G401.6 (cell line): Measurements from ENCODE around the gene TBCK.
"Not testable (repeated sequence)": the region's sequence is repeated elsewhere in the genome, so short reads cannot be mapped to it uniquely, and the experiment has no call there.

Experiments used
- FAIRE-seq: peaks from 2 replicates; lab custom pipeline; 2012; peaks lifted over from hg19 to GRCh38; lab: Jason Lieb, UNC

The TBCK gene

GRCh38 chr4:106321168-106321567 is 5.2 kb upstream of the TBCK start:
- not testable (repeated sequence) for FAIRE-seq

DNA sequence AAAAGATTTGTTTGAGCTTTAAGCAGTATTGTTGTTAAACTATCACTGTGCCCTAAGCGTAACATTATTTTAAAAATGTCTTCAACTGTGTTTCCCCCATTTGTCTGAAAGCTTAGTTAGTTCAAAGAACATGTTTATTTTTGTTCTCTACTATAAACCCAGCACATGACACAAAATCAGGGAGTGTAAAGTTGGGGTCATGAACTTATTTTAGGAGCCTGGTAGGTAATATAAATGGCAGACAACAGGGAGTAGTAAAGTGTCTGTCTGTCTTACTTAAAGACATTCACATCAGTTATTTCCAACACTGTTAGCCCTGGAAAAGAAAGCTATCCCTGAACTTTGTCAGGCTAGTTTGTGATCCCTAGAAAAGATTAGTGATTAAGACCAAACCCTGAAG is 4.2 kb upstream of the TBCK start:
- no peak for FAIRE-seq

DNA sequence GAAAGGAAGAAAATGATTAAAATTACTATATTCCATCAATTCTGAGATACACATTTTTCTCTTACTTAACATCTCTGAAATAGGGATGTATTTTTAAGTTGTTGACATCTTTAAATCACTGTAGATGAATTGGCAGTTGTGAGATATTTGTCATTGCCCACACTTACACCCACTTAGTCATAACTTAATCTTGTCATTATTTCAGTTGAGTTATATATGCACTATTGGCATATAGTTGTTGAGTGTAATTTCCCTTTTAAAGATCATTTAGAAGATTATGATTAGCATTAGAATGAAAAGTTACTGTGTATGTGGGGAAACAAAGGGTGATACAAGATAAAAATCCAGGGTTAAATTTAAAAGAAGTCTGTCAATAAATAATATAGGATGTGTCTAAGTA is 2.5 kb upstream of the TBCK start:
- no peak for FAIRE-seq

DNA sequence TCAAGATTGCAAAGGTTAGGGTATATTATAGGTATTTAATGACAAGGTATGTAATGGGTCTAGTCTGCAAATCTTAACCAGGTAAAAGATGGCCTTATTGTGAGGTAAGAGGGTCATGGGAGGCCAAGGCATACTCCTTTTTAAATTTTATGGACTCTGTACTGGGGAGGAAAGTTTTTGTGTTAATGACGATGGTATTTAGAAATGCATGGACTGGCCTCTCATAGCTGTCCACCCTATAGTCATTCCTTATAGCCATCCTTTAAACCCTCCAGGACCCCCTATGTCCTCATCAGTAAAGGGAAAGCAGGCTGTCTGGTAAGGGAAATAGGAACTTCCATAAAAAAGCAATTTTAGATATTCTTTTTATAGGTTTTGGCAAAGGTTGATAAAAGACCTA is 1.8 kb upstream of the TBCK start:
- no peak for FAIRE-seq

GRCh38 chr4:106316773-106317409 is 882 bp upstream of the TBCK start:
- no peak for FAIRE-seq

DNA sequence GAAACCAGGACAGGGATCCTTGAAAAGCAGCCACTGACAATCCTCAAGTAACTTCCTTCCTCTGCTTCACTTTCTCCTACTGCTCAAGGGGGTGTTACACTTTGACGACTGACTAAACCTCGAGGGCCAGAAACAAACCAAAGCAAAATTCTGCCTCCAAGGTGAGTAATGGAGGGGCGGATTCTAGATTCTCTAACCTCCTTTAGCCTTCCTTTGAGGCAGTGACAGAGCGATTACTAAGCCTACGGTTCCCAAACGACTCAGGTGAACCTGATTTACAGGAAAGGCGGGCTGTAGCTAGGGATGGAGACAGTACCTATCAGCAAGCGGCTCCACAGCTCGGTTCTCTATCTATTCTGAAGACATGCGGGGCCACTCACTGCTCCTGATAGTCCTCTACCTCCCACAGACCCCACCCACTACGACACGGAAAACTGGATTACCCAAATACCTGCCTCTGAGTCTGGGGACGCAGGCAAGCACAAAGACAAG is 487 bp downstream of the TBCK start:
- FAIRE-seq: no peak

- FAIRE-seq: no peak
Measured at GRCh38 chr4:106314960-106315359, 1.0 kb downstream of the TBCK start.

DNA sequence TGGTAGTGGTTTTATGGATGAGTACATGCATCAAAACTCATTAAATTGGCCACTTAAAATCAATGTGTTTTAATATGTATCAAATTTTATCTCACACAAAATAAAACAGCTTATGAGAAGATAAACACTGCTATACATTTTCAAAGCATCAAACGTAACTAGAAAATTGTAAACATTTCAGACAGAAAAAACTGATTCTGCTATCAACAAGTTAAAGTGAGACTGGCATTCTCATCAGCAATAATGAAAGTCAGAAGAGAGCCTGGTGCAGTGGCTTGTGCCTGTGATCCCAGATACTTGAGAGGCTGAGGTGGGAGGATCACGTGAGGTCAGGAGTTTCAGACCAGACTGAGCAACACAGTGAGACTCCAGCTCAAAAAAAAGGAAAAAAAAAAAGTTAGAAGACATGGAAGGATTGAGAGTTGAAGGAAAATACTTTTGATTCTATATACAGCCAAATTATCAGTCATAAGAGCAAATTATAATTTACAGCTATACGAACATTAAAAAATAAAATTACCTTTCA is 2.9 kb downstream of the TBCK start:
- FAIRE-seq: no peak

GRCh38 chr4:106312377-106312776 is 3.6 kb downstream of the TBCK start:
- no peak for FAIRE-seq

- no peak for FAIRE-seq
Measured at GRCh38 chr4:106306561-106306960, 9.4 kb downstream of the TBCK start.

DNA sequence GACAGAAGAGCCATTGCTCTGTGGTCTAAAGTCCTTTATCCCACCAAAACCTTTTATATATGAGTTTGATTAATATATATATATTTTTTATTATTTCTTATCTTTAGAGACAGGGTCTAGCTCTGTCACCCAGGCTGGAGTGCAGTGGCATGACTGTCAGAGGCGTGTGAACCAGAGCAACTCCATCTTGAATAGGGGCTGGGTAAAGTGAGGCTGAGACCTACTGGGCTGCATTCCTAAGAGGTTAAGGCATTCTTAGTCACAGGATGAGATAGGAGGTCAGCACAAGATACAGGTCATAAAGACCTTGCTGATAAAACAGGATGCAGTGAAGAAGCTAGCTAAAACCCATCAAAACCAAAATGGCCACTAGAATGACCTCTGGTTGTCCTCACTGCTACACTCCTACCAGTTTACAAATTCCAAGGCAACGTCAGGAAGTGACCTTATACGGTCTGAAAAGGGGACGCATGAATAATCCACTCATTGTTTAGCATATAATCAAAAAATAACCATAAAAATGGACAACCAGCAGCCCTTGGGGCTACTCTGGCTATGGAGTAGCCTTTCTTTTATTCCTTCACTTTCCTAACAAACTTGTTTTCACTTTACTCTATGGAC is 10.5 kb downstream of the TBCK start:
- no peak for FAIRE-seq

- no peak for FAIRE-seq
Measured at GRCh38 chr4:106304632-106305031, 11.4 kb downstream of the TBCK start.

DNA sequence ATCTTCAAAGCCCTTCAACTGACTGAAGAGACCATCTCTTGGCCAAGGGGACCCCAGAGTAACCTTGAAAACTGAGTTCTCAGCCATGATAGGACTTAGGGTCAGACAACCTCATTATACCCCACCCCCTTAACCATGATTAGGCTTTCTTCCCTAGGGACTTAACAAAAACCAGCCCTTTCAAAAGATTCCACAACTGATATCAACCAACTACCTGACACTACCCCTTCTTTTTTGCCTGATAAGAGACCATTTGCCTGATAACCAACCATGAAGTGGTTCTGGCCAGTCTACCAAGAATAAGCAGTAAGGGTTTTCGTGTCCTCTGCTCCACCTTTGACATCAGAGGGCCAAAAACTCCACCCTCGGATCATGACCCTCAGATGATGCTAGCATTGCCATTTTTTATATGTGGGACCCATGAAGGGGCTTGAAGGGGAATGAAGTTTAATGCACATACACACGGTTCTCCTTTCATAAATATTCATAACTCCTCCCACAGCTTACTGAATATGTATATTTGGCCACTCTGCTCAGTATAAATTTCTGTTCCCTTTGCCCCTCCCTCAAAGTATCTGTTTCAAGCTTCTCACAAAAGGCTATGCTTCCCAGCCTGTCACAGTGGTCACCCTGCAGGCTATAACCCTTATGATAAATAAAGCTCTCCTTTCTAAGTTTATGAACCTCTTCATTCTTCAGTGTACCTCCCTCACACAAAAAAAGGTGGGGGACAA is 12.3 kb downstream of the TBCK start:
- FAIRE-seq: no peak

- FAIRE-seq: peak; percentile 23
Measured at GRCh38 chr4:106302062-106302438, 14.0 kb downstream of the TBCK start.

GRCh38 chr4:106301393-106302061 is 14.5 kb downstream of the TBCK start:
- FAIRE-seq: no peak

DNA sequence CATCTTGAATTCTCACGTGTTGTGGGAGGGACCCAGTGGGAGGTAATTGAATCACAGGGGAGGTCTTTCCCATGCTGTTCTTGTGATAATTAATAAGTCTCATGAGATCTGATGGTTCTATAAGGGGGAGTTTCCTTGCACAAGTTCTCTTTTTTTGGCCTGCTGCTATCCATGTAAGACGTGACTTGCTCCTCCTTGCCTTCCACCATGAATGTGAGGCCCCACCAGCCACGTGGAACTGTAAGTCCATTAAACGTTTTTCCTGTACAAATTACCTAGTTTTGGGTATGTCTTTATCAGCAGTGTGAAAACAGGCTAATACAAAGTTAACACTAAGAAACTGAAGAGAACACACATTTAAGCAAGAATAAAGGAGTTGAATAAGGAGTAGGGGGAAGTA is 16.0 kb downstream of the TBCK start:
- FAIRE-seq: no peak

DNA sequence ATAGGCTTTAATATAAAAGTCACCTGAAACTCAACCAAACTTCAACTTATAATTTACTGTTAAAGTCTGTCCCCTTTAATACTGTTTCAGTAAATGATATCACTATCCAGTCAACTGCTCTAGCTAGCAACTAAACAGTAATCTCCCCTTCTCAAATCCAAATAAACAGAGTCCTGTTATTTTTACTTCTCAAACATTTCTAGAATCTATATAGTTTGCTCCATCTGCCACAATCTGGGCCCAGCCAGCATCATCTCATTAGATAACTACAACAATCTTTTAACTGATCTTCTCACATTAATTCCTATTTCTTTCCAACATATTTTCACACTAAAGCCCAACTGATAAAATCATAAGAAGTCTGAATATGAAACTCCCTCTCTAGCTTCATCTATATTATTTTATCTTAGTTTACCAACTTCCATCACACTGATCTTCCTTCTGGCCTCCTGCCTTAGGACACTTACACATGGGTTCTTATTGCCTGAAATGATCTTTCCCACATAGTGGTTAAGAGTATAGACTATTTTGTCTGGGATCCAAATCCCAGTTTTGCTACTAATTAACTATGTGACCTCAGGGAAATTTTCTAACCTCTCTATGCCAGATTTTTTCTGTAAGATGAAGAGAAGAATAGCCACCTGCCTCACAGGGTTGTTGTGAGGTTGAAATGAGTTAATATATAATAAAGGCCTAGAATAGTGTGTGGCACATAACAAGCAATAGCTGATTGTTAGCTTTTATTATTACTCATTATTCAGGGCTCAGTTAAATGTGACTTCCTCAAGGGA is 18.6 kb downstream of the TBCK start:
- FAIRE-seq: no peak

DNA sequence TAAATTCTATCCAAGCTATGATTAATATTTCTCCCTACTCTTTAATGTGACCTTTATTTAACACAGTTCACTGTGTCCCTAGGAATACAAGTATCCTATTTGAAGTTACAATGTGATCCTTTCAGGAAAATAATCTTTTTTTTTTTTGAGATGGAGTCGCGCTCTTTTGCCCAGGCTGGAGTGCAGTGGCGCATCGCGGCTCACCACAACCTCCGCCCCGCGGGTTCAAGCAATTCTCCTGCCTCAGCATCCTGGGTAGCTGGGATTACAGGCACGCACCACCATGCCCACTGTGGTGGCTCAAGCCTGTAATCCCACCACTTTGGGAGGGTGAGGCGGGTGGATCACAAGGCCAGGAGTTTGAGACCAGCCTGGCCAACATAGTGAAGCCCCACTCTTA is 21.9 kb downstream of the TBCK start:
- no peak for FAIRE-seq

DNA sequence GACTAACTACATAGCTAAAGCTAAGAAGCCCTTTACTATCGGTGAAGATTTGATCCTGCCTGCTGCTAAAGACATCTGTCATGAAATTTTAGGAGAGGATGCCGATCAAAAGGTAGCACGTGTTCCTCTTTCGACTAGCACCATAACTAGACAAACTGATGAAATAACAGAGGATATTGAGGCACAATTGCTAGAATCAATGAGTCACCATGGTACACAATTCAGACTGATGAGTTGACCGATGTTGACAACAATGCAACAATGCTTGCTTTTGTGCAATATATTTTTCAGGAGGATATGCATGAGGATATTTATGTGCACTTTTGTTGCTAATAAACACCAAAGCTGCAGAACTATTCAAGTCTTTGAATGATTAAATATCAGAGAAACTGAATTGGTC is 24.3 kb downstream of the TBCK start:
- FAIRE-seq: no peak

DNA sequence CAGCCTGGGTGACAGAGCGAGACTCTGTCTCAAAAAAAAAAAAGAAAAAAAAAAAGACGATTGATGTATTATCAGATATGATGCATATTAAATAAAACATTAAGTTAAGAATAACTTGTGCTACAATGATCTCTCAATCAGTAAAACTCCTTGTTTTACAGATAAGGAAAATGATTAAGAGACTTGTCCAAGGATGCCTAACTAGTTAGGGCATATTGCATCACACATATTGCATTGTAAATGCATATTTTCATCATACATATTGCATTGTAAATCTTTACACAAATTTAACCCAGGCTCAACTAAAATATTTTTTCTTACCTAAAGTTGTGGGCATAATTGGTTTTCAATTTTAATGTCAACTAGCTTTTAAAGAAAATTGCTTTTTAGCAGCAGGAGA is 26.3 kb downstream of the TBCK start:
- FAIRE-seq: no peak

DNA sequence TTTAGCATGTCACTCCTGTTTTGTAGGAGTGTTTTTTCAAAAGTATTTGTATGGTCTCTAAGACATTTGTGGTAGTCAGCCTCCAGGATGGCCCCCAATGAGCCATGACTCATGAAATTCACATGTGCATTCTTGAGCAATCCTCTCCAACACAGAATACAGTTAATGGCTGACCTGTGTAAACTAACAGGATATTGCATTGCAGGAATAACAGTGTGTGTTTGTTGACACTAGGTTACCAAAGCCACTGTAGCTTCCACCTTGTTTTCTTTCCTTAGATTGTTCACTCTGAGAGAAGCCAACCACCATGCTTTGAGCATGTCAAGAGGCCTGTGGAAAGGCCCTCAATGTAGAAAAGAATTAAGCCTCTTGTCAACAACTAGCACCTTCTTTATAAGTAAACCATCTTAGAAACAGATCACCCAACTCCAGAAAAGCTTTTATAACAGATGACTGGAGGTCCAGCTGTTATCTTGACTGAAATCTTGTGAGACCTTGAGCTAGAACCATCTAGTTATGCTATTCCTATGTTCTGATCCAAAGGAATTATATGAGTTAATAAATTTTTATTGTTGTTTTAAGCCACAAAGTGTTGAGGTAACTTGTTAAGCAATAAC is 28.5 kb downstream of the TBCK start:
- FAIRE-seq: no peak

GRCh38 chr4:106286611-106287010 is 29.4 kb downstream of the TBCK start:
- no peak for FAIRE-seq
